OCI-LY7 (cell line): ENCODE data around the gene FGFR4. TPM values are rescaled to one million over a fixed set of nuclear protein-coding genes. Genes with fewer than 3 reads are reported as not detected.
"Not testable (repeated sequence)": the region's sequence is repeated elsewhere in the genome, so short reads cannot be mapped to it uniquely, and the experiment has no call there.

ENCODE experiments used
- BruUV-seq: library from RNA; stranded (reverse); fragments of 400-500 nt; replicated peaks from 2 replicates; lab custom pipeline; 2021; lab: Mats Ljungman, UMichigan
- CTCF ChIA-PET: fragments of 300-600 bp; sonication (Branson Sonifier 250); formaldehyde crosslinking; loops from one replicate; lab custom pipeline; 2022; ENCODE audit warnings: antibody characterized with exemption; ENCODE audit not compliant: unreplicated experiment; lab: Charles Lee
- POLR2A ChIA-PET: fragments of 300-600 bp; sonication (Branson Sonifier 250); formaldehyde crosslinking; loops from one replicate; lab custom pipeline; 2022; ENCODE audit warnings: antibody characterized with exemption; lab: Charles Lee
- DNase-seq: peaks from one replicate; pipeline ENCODE4 v3.0.0-alpha.2; 2015; ENCODE audit warnings: low spot score
- H2AFZ ChIP-seq: fragments of 200-600 bp; sonication (generic), shearing (Covaris generic); 2 replicates; pipeline ENCODE4 v1.6.1; 2014; ENCODE audit warnings: mild to moderate bottlenecking, antibody characterized with exemption, low read length, moderate library complexity
- H3K27ac ChIP-seq: fragments of 200-600 bp; sonication (generic); 2 replicates; pipeline ENCODE4 v1.5.1; 2014; ENCODE audit warnings: mixed run types, low read depth, mild to moderate bottlenecking, moderate library complexity, low read length, inconsistent platforms; ENCODE audit not compliant: poor library complexity, severe bottlenecking
- H3K36me3 ChIP-seq: fragments of 200-600 bp; sonication (generic); 2 replicates; pipeline ENCODE4 v1.6.1; 2014; ENCODE audit warnings: mild to moderate bottlenecking, antibody characterized with exemption, low read length, moderate library complexity, mixed read lengths; ENCODE audit not compliant: insufficient read depth
- H3K4me1 ChIP-seq: fragments of 200-600 bp; sonication (generic); 2 replicates; pipeline ENCODE4 v1.5.1; 2014; ENCODE audit warnings: mild to moderate bottlenecking, low read length; ENCODE audit not compliant: insufficient read depth, poor library complexity, severe bottlenecking
- H3K4me2 ChIP-seq: fragments of 200-600 bp; sonication (generic); 2 replicates; pipeline ENCODE4 v1.6.1; 2014; ENCODE audit warnings: mild to moderate bottlenecking, low read length
- H3K4me3 ChIP-seq: fragments of 200-600 bp; sonication (generic); 2 replicates; pipeline ENCODE4 v1.5.1; 2014; ENCODE audit warnings: mild to moderate bottlenecking, low read depth, low read length; ENCODE audit not compliant: poor library complexity, severe bottlenecking
- H3K79me2 ChIP-seq: fragments of 200-600 bp; sonication (generic); 2 replicates; pipeline ENCODE4 v1.6.1; 2016; ENCODE audit warnings: low read depth, mild to moderate bottlenecking, low read length, moderate library complexity, mixed read lengths; ENCODE audit not compliant: insufficient read depth
- H3K9me2 ChIP-seq: fragments of 200-600 bp; sonication (generic); 2 replicates; pipeline ENCODE4 v1.6.1; 2016; ENCODE audit warnings: mild to moderate bottlenecking, low read length, mixed read lengths; ENCODE audit not compliant: insufficient read depth
- H3K9me3 ChIP-seq: fragments of 200-600 bp; sonication (generic); 2 replicates; pipeline ENCODE4 v1.6.1; 2014; ENCODE audit warnings: mild to moderate bottlenecking, mixed run types, low read length, mixed read lengths
- H4K20me1 ChIP-seq: fragments of 200-600 bp; sonication (generic); 2 replicates; pipeline ENCODE4 v1.6.1; 2014; ENCODE audit warnings: mild to moderate bottlenecking, antibody characterized with exemption, low read length, moderate library complexity, mixed read lengths; ENCODE audit not compliant: insufficient read depth
- EZH2phosphoT487 ChIP-seq: fragments of 200-600 bp; sonication (generic); IDR thresholded peaks from 2 replicates; pipeline ENCODE4 v1.6.1; 2018; ENCODE audit warnings: low read depth, borderline replicate concordance, mild to moderate bottlenecking, mixed run types, antibody characterized with exemption, low read length, moderate library complexity, mixed read lengths
- intact Hi-C: fragments of 100-400 bp; cut with micrococcal nuclease; formaldehyde crosslinking; loops from one replicate; pipeline ENCODE4 v1.10.0; 2022; ENCODE audit not compliant: unreplicated experiment
- total RNA-seq, 2 experiments: library from RNA; depleted of rRNA in 1 of 2; stranded (reverse); fragments of >200 nt in 1 of 2; shearing (Covaris generic) in 1 of 2; gene quantifications; 2 replicates each; pipeline ENCODE4 v1.2.3, GENCODE V29; 2014 to 2022
- TF ChIP-seq, protein P1 (sequence below): fragments of 200-600 bp; sonication (generic); conservative IDR thresholded peaks from 2 replicates; pipeline ENCODE4 v1.5.1; 2014; ENCODE audit warnings: mild to moderate bottlenecking, antibody characterized with exemption, low read length, moderate library complexity, mixed read lengths

FGFR4 gene
- total RNA-seq, 2 experiments from 2014 or later: 1.2 to 4.5 TPM

DNA sequence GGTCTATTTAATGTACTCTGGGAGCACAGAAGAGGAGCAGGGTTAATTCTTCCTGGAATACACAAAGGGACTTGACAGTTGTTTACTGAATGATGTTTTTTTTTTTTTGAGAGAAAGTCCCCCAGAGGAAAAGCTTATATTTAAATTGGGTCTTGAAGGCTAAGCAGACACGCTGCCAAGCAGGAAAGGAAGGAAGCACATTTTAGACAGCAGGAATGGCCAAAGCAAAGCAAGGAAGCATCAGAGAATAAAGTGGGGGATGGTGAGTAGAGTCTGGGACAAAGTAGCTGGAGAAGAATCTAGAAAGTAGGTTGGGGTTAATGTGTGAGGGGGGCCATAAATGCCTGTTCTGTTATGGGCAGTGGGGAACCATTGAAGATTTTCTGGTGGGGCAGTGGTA is 42.8 kb upstream of the FGFR4 start:
- no peak overlapping the region for H3K4me3 ChIP-seq
- H3K27ac ChIP-seq: no peak overlapping the region
- H3K9me2 ChIP-seq: no peaks in the 10 kb centered on the region
- POLR2A ChIA-PET: interaction anchor here (0.6 kb wide), 1 partner anchor 288 kb away, joined by 3 read pairs; no protein-coding TSS in a partner anchor
- H3K79me2 ChIP-seq: no peaks in the 10 kb centered on the region; the same call in 1 of the 2 replicates
- H3K4me2 ChIP-seq: no peak overlapping the region
- no peak for DNase-seq
- intact Hi-C loops: no loop called here
- no peaks in the 10 kb centered on the region; the same call in 1 of the 2 replicates for H4K20me1 ChIP-seq
- no peaks in the 10 kb centered on the region for H3K4me1 ChIP-seq
- H2AFZ ChIP-seq: no peak overlapping the region
- CTCF ChIA-PET: no interaction called here
- no TSS peak for BruUV-seq
- H3K9me3 ChIP-seq: no peaks in the 10 kb centered on the region
- no peak for TF ChIP-seq EZH2phosphoT487
- TF ChIP-seq, protein P1, sequence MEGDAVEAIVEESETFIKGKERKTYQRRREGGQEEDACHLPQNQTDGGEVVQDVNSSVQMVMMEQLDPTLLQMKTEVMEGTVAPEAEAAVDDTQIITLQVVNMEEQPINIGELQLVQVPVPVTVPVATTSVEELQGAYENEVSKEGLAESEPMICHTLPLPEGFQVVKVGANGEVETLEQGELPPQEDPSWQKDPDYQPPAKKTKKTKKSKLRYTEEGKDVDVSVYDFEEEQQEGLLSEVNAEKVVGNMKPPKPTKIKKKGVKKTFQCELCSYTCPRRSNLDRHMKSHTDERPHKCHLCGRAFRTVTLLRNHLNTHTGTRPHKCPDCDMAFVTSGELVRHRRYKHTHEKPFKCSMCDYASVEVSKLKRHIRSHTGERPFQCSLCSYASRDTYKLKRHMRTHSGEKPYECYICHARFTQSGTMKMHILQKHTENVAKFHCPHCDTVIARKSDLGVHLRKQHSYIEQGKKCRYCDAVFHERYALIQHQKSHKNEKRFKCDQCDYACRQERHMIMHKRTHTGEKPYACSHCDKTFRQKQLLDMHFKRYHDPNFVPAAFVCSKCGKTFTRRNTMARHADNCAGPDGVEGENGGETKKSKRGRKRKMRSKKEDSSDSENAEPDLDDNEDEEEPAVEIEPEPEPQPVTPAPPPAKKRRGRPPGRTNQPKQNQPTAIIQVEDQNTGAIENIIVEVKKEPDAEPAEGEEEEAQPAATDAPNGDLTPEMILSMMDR: no peak
- H3K36me3 ChIP-seq: peaks cover 95% of the 10 kb centered on the region

DNA sequence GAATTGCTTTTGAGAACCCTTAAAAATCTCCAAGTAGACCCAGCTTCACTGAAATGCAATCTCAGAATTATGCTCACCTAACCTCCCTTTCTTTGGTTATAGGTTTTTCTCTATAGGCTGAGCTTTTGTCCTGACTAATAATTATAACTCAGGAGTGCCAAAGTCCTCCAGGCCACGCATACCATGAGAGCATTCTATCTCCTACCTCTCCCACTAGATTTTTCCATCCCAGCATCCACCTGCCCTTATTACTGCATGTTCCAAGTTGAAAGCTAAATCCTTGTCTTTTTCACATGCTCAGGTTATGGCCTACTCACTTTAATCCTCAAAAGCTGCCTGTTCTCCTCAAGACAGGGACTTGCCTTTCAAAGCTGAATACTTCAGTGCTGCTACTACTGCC is 42.1 kb upstream of the FGFR4 start:
- Histone ChIP-seq H3K27ac (no peak overlapping the region), H2AFZ (no peak overlapping the region), H3K4me3 (no peak overlapping the region), H3K4me2 (no peak overlapping the region), H3K9me3 (no peaks in the 10 kb centered on the region), H3K79me2 (no peaks in the 10 kb centered on the region), H3K36me3 (peaks cover 94% of the 10 kb centered on the region), H4K20me1 (no peaks in the 10 kb centered on the region; the same call in 1 of the 2 replicates), H3K4me1 (no peaks in the 10 kb centered on the region), H3K9me2 (no peaks in the 10 kb centered on the region)
- no peak for TF ChIP-seq EZH2phosphoT487
- TF ChIP-seq, protein P1: no peak
- CTCF ChIA-PET: no interaction called here
- DNase-seq: no peak
- no TSS peak for BruUV-seq
- POLR2A ChIA-PET: interaction anchor here (0.6 to 1.2 kb wide), 3 partner anchors 9 to 163 kb away, joined by 3 to 5 read pairs (median 5); no protein-coding TSS in a partner anchor
- intact Hi-C loops: no loop called here

DNA sequence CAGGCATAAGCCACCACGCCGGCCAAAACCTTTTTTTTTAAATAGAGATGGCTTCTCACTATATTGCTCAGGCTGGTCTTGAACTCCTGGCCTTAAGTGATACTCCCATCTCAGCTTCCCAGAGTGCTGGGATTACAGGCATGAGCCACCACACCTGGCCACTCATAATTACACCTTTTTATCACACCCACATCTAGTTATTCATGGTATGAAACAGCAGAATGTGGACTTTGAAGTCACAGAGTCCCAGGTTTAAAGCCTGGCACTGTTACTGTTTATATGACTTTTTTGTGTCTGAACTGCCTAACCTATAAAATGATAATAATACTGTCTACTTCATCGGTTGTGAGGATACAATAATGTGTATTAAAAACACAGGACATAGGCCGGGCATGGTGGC is 41.1 kb upstream of the FGFR4 start:
- intact Hi-C loops: no loop called here
- no peaks in the 10 kb centered on the region; the same call in 1 of the 2 replicates for H4K20me1 ChIP-seq
- no peak for TF ChIP-seq EZH2phosphoT487
- TF ChIP-seq, protein P1: no peak
- DNase-seq: no peak
- POLR2A ChIA-PET: interaction anchor here (0.5 to 1.2 kb wide), 3 partner anchors 10 to 16 kb away, joined by 5 read pairs; no protein-coding TSS in a partner anchor
- H2AFZ ChIP-seq: no peak overlapping the region
- BruUV-seq: no TSS peak
- no peaks in the 10 kb centered on the region for H3K79me2 ChIP-seq
- no peaks in the 10 kb centered on the region for H3K9me3 ChIP-seq
- H3K9me2 ChIP-seq: no peaks in the 10 kb centered on the region
- CTCF ChIA-PET: no interaction called here
- H3K4me3 ChIP-seq: no peak overlapping the region
- H3K4me2 ChIP-seq: no peak overlapping the region
- no peak overlapping the region for H3K27ac ChIP-seq
- H3K36me3 ChIP-seq: peaks cover 95% of the 10 kb centered on the region
- no peaks in the 10 kb centered on the region for H3K4me1 ChIP-seq

DNA sequence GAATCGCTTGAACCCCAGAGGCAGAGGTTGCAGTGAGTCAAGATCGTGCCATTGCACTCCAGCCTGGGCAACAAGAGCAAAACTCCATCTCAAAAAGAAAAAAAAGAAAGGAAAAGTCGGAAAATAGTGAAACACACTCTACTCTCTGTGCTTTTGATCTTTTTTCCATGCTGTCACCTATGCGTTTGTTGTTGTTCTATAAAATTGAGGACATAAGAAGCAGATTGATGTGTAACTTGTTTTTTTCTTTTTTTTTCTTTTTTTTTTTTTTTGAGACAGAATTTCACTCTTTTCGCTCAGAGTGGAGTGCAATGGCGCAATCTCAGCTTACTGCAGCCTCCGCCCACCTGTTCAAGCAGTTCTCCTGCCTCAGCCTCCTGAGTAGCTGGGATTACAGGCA is 38.2 kb upstream of the FGFR4 start:
- H2AFZ ChIP-seq, H4K20me1 ChIP-seq, POLR2A ChIA-PET, BruUV-seq, CTCF ChIA-PET, H3K4me1 ChIP-seq, H3K27ac ChIP-seq, DNase-seq, H3K79me2 ChIP-seq, intact Hi-C loops, H3K9me2 ChIP-seq, H3K4me3 ChIP-seq, H3K4me2 ChIP-seq, H3K9me3 ChIP-seq: not testable (repeated sequence)
- H3K36me3 ChIP-seq: peaks cover 94% of the 10 kb centered on the region
